ENCODE data around the gene CCDC177. TPM values are rescaled to one million over a fixed set of nuclear protein-coding genes. Genes with fewer than 3 reads are reported as not detected.

The CCDC177 gene
- total RNA-seq, 1 experiment from 2014 or later = not detected

GRCh38 chr14:69553252-69553651, 21.4 kb downstream of the CCDC177 start:
- H3K9ac ChIP-seq (ENCODE audit: low read length) = no peak overlapping the region
- H3K79me2 ChIP-seq (ENCODE audit: low read length) = no peaks in the 10 kb centered on the region
- H3K4me2 ChIP-seq (ENCODE audit: low read depth, low read length, poor library complexity, severe bottlenecking) = no peak overlapping the region
- H2AFZ ChIP-seq (ENCODE audit: low read length) = no peak overlapping the region
- H3K9me3 ChIP-seq (ENCODE audit: low read length) = no peaks in the 10 kb centered on the region
- H3K9me2 ChIP-seq (replicated peaks; ENCODE audit: insufficient read depth, low read length) = no peaks in the 10 kb centered on the region
- no peaks in the 10 kb centered on the region for H3K27me3 ChIP-seq (ENCODE audit: low read length)
- no peaks in the 10 kb centered on the region; the same call in 1 of the 2 replicates for H4K20me1 ChIP-seq (ENCODE audit: insufficient read depth, low read depth, low read length)
- no peaks in the 10 kb centered on the region for H3K4me1 ChIP-seq (ENCODE audit: low read length)
- H3K36me3 ChIP-seq (ENCODE audit: insufficient read depth, low read length) = no peaks in the 10 kb centered on the region
- no peak overlapping the region for H3K27ac ChIP-seq (ENCODE audit: low read length)
- H3K4me3 ChIP-seq (ENCODE audit: low read length) = no peak overlapping the region
- no peak for DNase-seq

- Histone ChIP-seq H3K4me2 (ENCODE audit: low read depth, low read length, poor library complexity, severe bottlenecking) (no peak overlapping the region), H3K4me1 (ENCODE audit: low read length) (no peaks in the 10 kb centered on the region), H4K20me1 (ENCODE audit: insufficient read depth, low read depth, low read length) (no peaks in the 10 kb centered on the region; the same call in 1 of the 2 replicates), H3K27ac (ENCODE audit: low read length) (no peak overlapping the region), H3K9me3 (ENCODE audit: low read length) (no peaks in the 10 kb centered on the region), H3K27me3 (ENCODE audit: low read length) (no peaks in the 10 kb centered on the region), H3K9me2 (replicated peaks; ENCODE audit: insufficient read depth, low read length) (no peaks in the 10 kb centered on the region), H3K36me3 (ENCODE audit: insufficient read depth, low read length) (no peaks in the 10 kb centered on the region), H3K79me2 (ENCODE audit: low read length) (no peaks in the 10 kb centered on the region), H3K9ac (ENCODE audit: low read length) (no peak overlapping the region), H3K4me3 (ENCODE audit: low read length) (no peak overlapping the region), H2AFZ (ENCODE audit: low read length) (no peak overlapping the region)
- no peak for DNase-seq
These were observed 23.2 kb downstream of the CCDC177 start for GRCh38 chr14:69551511-69551910.

- Histone ChIP-seq H3K9me2 (replicated peaks; ENCODE audit: insufficient read depth, low read length) (no peaks in the 10 kb centered on the region), H3K9ac (ENCODE audit: low read length) (no peak overlapping the region), H3K36me3 (ENCODE audit: insufficient read depth, low read length) (no peaks in the 10 kb centered on the region), H3K4me2 (ENCODE audit: low read depth, low read length, poor library complexity, severe bottlenecking) (no peak overlapping the region), H3K4me1 (ENCODE audit: low read length) (no peaks in the 10 kb centered on the region), H3K27ac (ENCODE audit: low read length) (no peak overlapping the region), H3K4me3 (ENCODE audit: low read length) (no peak overlapping the region), H4K20me1 (ENCODE audit: insufficient read depth, low read depth, low read length) (no peaks in the 10 kb centered on the region), H3K79me2 (ENCODE audit: low read length) (no peaks in the 10 kb centered on the region), H3K9me3 (ENCODE audit: low read length) (no peaks in the 10 kb centered on the region), H3K27me3 (ENCODE audit: low read length) (no peaks in the 10 kb centered on the region), H2AFZ (ENCODE audit: low read length) (no peak overlapping the region)
- DNase-seq = no peak
These were observed 26.1 kb downstream of the CCDC177 start for GRCh38 chr14:69548566-69548965.

GRCh38 chr14:69547701-69548348, 26.8 kb downstream of the CCDC177 start:
- H3K79me2 ChIP-seq (ENCODE audit: low read length) = no peaks in the 10 kb centered on the region
- no peaks in the 10 kb centered on the region for H3K9me3 ChIP-seq (ENCODE audit: low read length)
- no peak overlapping the region for H3K27ac ChIP-seq (ENCODE audit: low read length)
- no peak overlapping the region for H3K4me3 ChIP-seq (ENCODE audit: low read length)
- no peaks in the 10 kb centered on the region for H3K27me3 ChIP-seq (ENCODE audit: low read length)
- no peak for DNase-seq
- H3K9me2 ChIP-seq (replicated peaks; ENCODE audit: insufficient read depth, low read length) = no peaks in the 10 kb centered on the region
- no peaks in the 10 kb centered on the region for H3K36me3 ChIP-seq (ENCODE audit: insufficient read depth, low read length)
- no peaks in the 10 kb centered on the region for H4K20me1 ChIP-seq (ENCODE audit: insufficient read depth, low read depth, low read length)
- H2AFZ ChIP-seq (ENCODE audit: low read length) = no peak overlapping the region
- no peak overlapping the region for H3K9ac ChIP-seq (ENCODE audit: low read length)
- no peak overlapping the region for H3K4me2 ChIP-seq (ENCODE audit: low read depth, low read length, poor library complexity, severe bottlenecking)
- H3K4me1 ChIP-seq (ENCODE audit: low read length) = no peaks in the 10 kb centered on the region

GRCh38 chr14:69543341-69544115, 31.1 kb downstream of the CCDC177 start:
- Histone ChIP-seq H3K9me2 (replicated peaks; ENCODE audit: insufficient read depth, low read length) (no peaks in the 10 kb centered on the region), H3K27ac (ENCODE audit: low read length) (no peak overlapping the region), H3K36me3 (ENCODE audit: insufficient read depth, low read length) (no peaks in the 10 kb centered on the region), H3K79me2 (ENCODE audit: low read length) (no peaks in the 10 kb centered on the region), H3K4me1 (ENCODE audit: low read length) (no peaks in the 10 kb centered on the region), H3K4me3 (ENCODE audit: low read length) (no peak overlapping the region), H3K9ac (ENCODE audit: low read length) (no peak overlapping the region), H3K4me2 (ENCODE audit: low read depth, low read length, poor library complexity, severe bottlenecking) (no peak overlapping the region), H4K20me1 (ENCODE audit: insufficient read depth, low read depth, low read length) (no peaks in the 10 kb centered on the region), H3K27me3 (ENCODE audit: low read length) (no peaks in the 10 kb centered on the region; the same call in 1 of the 2 replicates), H3K9me3 (ENCODE audit: low read length) (no peaks in the 10 kb centered on the region), H2AFZ (ENCODE audit: low read length) (no peak overlapping the region)
- DNase-seq = no peak

- no peak for DNase-seq
- no peaks in the 10 kb centered on the region; the same call in 1 of the 2 replicates for H3K27me3 ChIP-seq (ENCODE audit: low read length)
These were observed 32.4 kb downstream of the CCDC177 start for GRCh38 chr14:69542311-69542710.

GRCh38 chr14:69540654-69541335, 33.9 kb downstream of the CCDC177 start:
- Histone ChIP-seq H3K27ac (ENCODE audit: low read length) (no peak overlapping the region), H3K79me2 (ENCODE audit: low read length) (no peaks in the 10 kb centered on the region), H4K20me1 (ENCODE audit: insufficient read depth, low read depth, low read length) (no peaks in the 10 kb centered on the region), H3K9ac (ENCODE audit: low read length) (no peak overlapping the region), H2AFZ (ENCODE audit: low read length) (no peak overlapping the region), H3K4me1 (ENCODE audit: low read length) (no peaks in the 10 kb centered on the region), H3K4me2 (ENCODE audit: low read depth, low read length, poor library complexity, severe bottlenecking) (no peak overlapping the region), H3K27me3 (ENCODE audit: low read length) (no peaks in the 10 kb centered on the region; the same call in 1 of the 2 replicates), H3K9me2 (replicated peaks; ENCODE audit: insufficient read depth, low read length) (no peaks in the 10 kb centered on the region), H3K4me3 (ENCODE audit: low read length) (no peak overlapping the region), H3K9me3 (ENCODE audit: low read length) (no peaks in the 10 kb centered on the region), H3K36me3 (ENCODE audit: insufficient read depth, low read length) (no peaks in the 10 kb centered on the region)
- no peak for DNase-seq

More at GRCh38 chr14:69542311-69542710, 32.4 kb downstream of the CCDC177 start:
- H3K9me3 ChIP-seq (ENCODE audit: low read length) = no peaks in the 10 kb centered on the region
- H3K9ac ChIP-seq (ENCODE audit: low read length) = no peak overlapping the region
- no peaks in the 10 kb centered on the region for H3K9me2 ChIP-seq (replicated peaks; ENCODE audit: insufficient read depth, low read length)
- H3K4me2 ChIP-seq (ENCODE audit: low read depth, low read length, poor library complexity, severe bottlenecking) = no peak overlapping the region
- H3K36me3 ChIP-seq (ENCODE audit: insufficient read depth, low read length) = no peaks in the 10 kb centered on the region
- H3K79me2 ChIP-seq (ENCODE audit: low read length) = no peaks in the 10 kb centered on the region
- H3K4me1 ChIP-seq (ENCODE audit: low read length) = no peaks in the 10 kb centered on the region
- no peak overlapping the region for H3K27ac ChIP-seq (ENCODE audit: low read length)
- no peak overlapping the region for H2AFZ ChIP-seq (ENCODE audit: low read length)
- H3K4me3 ChIP-seq (ENCODE audit: low read length) = no peak overlapping the region
- no peaks in the 10 kb centered on the region for H4K20me1 ChIP-seq (ENCODE audit: insufficient read depth, low read depth, low read length)
